Activated CD8-positive, alpha-beta T cell treated with anti-CD3 and anti-CD28 coated beads for 36 hours (primary cell): ENCODE data around the gene MS4A3. TPM values are rescaled to one million over a fixed set of nuclear protein-coding genes. Genes with fewer than 3 reads are reported as not detected.
"Not testable (repeated sequence)": the region's sequence is repeated elsewhere in the genome, so short reads cannot be mapped to it uniquely, and the experiment has no call there.

Experiments
- ATAC-seq: fragments of 200-7000 bp; cut with Tn5 transposase; one replicate; pipeline ENCODE4 v1.10.0; 2021; ENCODE audit warnings: mild to moderate bottlenecking, moderate library complexity
- CTCF ChIA-PET: fragments of 350-600 bp; sonication (Branson Sonifier 250); formaldehyde crosslinking; loops from one replicate; lab custom pipeline; 2021; ENCODE audit warnings: antibody characterized with exemption; lab: Charles Lee
- POLR2A ChIA-PET: fragments of 350-600 bp; sonication (Branson Sonifier 250); formaldehyde crosslinking; loops from one replicate; lab custom pipeline; 2021; ENCODE audit warnings: antibody characterized with exemption; lab: Charles Lee
- DNase-seq: peaks from one replicate; pipeline ENCODE4 v3.0.0-alpha.2; 2020
- H3K27ac Mint-ChIP-seq: one replicate; pipeline ENCODE4 v1.8.0; 2021; ENCODE audit warnings: mild to moderate bottlenecking, mixed read lengths
- H3K27me3 Mint-ChIP-seq: one replicate; pipeline ENCODE4 v1.8.0; 2021; ENCODE audit warnings: mixed read lengths
- H3K36me3 Mint-ChIP-seq: one replicate; pipeline ENCODE4 v1.8.0; 2021; ENCODE audit warnings: low read depth, mixed read lengths
- H3K4me1 Mint-ChIP-seq: one replicate; pipeline ENCODE4 v1.8.0; 2021; ENCODE audit warnings: low read depth, mixed read lengths
- H3K4me3 Mint-ChIP-seq: one replicate; pipeline ENCODE4 v1.8.0; 2021; ENCODE audit warnings: mild to moderate bottlenecking, moderate library complexity, mixed read lengths
- H3K9me3 Mint-ChIP-seq: one replicate; pipeline ENCODE4 v1.8.0; 2021; ENCODE audit warnings: mixed read lengths
- CTCF ChIP-seq: fragments of 200-600 bp; IDR thresholded peaks from one replicate; pipeline ENCODE4 v1.8.0; 2022; ENCODE audit warnings: antibody characterized with exemption, mild to moderate bottlenecking
- intact Hi-C: fragments of 100-400 bp; cut with micrococcal nuclease; formaldehyde crosslinking; loops from one replicate; pipeline ENCODE4 v1.10.0; 2022
- total RNA-seq, 2 experiments: library from RNA; stranded (reverse); gene quantifications; one replicate each; pipeline ENCODE4 v1.2.3, GENCODE V29; 2021

Gene MS4A3
- total RNA-seq: not detected

GRCh38 chr11:60056349-60056969, at the start of gene MS4A3:
Gene MS4A3, plus strand, starts transcription at chr11:60056665. Its CDS starts 4,496 bp downstream, at chr11:60061161.
- H3K27ac Mint-ChIP-seq: no peak within 1 kb of the TSS
- no peak for TF ChIP-seq CTCF
- ChIA-PET CTCF (no interaction called here), POLR2A (no interaction called here)
- ATAC-seq (no peak), DNase-seq (no peak)
- intact Hi-C loops: no loop called here
- no peaks in the 10 kb centered on the region for H3K36me3 Mint-ChIP-seq
- peaks cover 2% of the 10 kb centered on the region for H3K9me3 Mint-ChIP-seq
- no peaks in the 10 kb centered on the region for H3K4me1 Mint-ChIP-seq
- H3K27me3 Mint-ChIP-seq: peaks cover 6% of the 10 kb centered on the region
- H3K4me3 Mint-ChIP-seq: no peak within 1 kb of the TSS

- ChIA-PET CTCF (no interaction called here), POLR2A (no interaction called here)
- ATAC-seq (no peak), DNase-seq (no peak)
- no peak within 1 kb of the TSS for H3K27ac Mint-ChIP-seq
- intact Hi-C loops: no loop called here
- H3K27me3 Mint-ChIP-seq: peaks cover 7% of the 10 kb centered on the region
- no peaks in the 10 kb centered on the region for H3K36me3 Mint-ChIP-seq
- no peak for TF ChIP-seq CTCF
- no peaks in the 10 kb centered on the region for H3K4me1 Mint-ChIP-seq
- H3K9me3 Mint-ChIP-seq: no peaks in the 10 kb centered on the region
- H3K4me3 Mint-ChIP-seq: no peak within 1 kb of the TSS
Observed at GRCh38 chr11:60016881-60017280, 39.6 kb upstream of the MS4A3 start, which contains the start of gene OOSP4B. Gene OOSP4B, plus strand, starts transcription at chr11:60017181.

- intact Hi-C loops: no loop called here
- DNase-seq (no peak), ATAC-seq (no peak)
- no peaks in the 10 kb centered on the region for H3K9me3 Mint-ChIP-seq
- no peaks in the 10 kb centered on the region for H3K4me1 Mint-ChIP-seq
- no peaks in the 10 kb centered on the region for H3K36me3 Mint-ChIP-seq
- TF ChIP-seq CTCF: no peak
- ChIA-PET POLR2A (no interaction called here), CTCF (no interaction called here)
- H3K27me3 Mint-ChIP-seq: peaks cover 6% of the 10 kb centered on the region
- H3K4me3 Mint-ChIP-seq: no peak overlapping the region
- no peak overlapping the region for H3K27ac Mint-ChIP-seq
Observed at GRCh38 chr11:60018058-60018457, 38.4 kb upstream of the MS4A3 start.

- CTCF ChIA-PET, ATAC-seq, H3K4me1 Mint-ChIP-seq, DNase-seq, H3K4me3 Mint-ChIP-seq, H3K9me3 Mint-ChIP-seq, H3K27me3 Mint-ChIP-seq, H3K36me3 Mint-ChIP-seq, H3K27ac Mint-ChIP-seq, POLR2A ChIA-PET, intact Hi-C loops: not testable (repeated sequence)
Observed at GRCh38 chr11:60020376-60020775, 36.1 kb upstream of the MS4A3 start.

GRCh38 chr11:60029015-60029632, 27.3 kb upstream of the MS4A3 start:
- H3K9me3 Mint-ChIP-seq: no peaks in the 10 kb centered on the region
- no peaks in the 10 kb centered on the region for H3K36me3 Mint-ChIP-seq
- H3K4me3 Mint-ChIP-seq: no peak overlapping the region

More at GRCh38 chr11:60029015-60029632, 27.3 kb upstream of the MS4A3 start:
- ChIA-PET CTCF (no interaction called here), POLR2A (no interaction called here)
- Mint-ChIP-seq H3K27ac (no peak overlapping the region), H3K4me1 (no peaks in the 10 kb centered on the region), H3K27me3 (peaks cover 8% of the 10 kb centered on the region)
- no peak for DNase-seq
- no peak for TF ChIP-seq CTCF
- ATAC-seq: no peak
- intact Hi-C loops: no loop called here
